ENCODE data around the gene SLC39A9.
A peak's percentile ranks its signal among the peaks of the same experiment; 100 is the strongest.

Gene SLC39A9, protein sequence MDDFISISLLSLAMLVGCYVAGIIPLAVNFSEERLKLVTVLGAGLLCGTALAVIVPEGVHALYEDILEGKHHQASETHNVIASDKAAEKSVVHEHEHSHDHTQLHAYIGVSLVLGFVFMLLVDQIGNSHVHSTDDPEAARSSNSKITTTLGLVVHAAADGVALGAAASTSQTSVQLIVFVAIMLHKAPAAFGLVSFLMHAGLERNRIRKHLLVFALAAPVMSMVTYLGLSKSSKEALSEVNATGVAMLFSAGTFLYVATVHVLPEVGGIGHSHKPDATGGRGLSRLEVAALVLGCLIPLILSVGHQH

GRCh38 chr14:69398053-69398817 is at the start of gene SLC39A9, which contains the start of gene ERH:
TSS of gene SLC39A9 (plus strand) at chr14:69398692. CDS start at chr14:69399370, 678 bp downstream.
TSS of gene ERH (minus strand) at chr14:69398299. CDS start at chr14:69398233, 66 bp downstream.
- DNase-seq (ENCODE audit: low read depth, low spot score): peak; percentile 82

DNA sequence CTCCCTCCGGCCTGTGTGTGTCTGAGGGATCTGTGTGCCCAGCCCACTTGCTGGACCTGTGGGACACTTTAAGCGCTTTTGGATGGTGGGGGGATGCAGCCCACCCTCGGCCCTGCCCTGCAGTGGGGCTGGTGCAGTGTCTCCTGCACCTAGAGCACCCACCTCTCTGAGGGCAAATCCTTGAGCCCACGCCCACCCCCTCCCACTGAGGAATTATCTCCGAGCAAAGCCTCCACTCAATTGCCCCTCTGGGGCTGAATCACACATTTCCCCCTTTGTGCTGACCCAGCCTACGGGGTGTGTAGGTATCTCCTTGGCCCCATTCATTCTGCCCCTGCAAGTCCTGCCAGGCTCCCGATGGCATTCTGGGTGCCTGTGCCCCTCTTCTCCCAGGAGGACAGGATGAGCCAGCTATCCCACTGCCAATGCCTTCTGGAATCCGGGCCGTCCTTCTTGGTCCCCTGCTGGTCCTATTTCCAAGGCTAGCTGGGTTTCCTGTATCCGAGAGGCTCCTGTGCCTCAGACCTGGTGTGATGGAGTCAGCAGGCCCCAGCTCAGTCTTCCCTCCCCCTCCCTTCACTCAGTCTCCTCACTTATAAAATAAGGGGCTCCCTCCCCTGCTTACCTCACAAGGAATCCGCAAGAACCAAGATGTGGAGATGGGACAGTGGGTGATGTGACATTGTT is 49.3 kb upstream of the SLC39A9 start:
- DNase-seq (ENCODE audit: low read depth, low spot score): no peak

DNA sequence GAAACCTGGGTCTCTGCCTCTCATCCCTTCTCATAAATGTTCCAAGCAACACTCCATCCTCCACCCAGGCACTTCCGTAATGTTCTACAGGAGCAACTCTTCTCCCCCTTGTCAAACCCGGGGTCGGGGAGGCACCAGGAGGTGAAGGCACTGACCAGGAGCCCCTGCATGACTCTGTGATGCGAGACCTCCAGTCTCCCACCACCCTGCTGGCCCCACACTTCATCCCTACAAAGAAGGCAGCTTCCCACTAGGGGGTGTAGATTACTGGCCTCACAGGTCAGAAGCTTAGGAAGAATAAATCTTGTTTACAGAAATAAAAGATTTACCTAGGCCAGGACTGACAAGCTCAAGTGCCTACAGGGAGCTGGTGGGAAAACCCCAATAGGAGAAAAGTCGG is 47.6 kb upstream of the SLC39A9 start:
- no peak for DNase-seq (ENCODE audit: low read depth, low spot score)

DNA sequence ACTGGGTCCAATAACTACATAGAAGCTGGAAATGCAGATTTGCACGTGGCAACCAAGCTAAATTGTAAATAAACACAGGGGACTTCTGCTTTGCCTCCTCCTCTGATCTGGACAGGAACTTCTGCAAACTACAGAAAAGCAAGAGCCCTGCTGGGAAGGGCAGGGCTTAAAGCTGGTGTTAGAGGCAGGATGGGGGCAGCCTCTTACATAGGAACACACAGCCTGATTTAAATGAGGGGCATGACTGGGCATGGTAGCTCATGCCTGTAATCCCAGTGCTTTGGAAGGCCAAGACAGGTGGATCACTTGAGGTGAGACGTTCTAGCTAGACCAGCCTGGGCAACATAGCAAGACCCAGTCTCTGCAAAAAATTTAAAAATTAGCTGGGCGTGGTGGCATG is 47.1 kb upstream of the SLC39A9 start:
- DNase-seq (ENCODE audit: low read depth, low spot score): no peak

DNA sequence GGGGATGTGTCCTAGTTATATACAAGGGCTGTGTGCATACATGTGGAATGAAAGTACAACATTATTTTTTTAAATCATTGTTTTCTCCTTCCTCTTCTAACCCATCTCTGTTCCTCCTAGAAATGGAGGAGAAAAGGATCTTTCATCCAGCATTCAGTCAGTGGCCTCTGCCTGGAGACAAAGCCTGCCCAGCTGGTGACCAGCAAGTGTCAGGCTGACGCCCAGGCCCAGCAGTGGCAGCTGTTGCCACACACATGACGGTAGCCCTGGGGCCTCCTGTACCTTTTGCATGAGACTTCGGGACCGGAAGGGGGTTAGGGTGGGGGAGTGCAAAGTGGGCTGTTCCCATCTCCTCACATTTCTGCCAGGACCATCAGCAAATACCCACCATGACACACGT is 46.6 kb upstream of the SLC39A9 start:
- DNase-seq (ENCODE audit: low read depth, low spot score): no peak

- no peak for DNase-seq (ENCODE audit: low read depth, low spot score)
These were observed 45.3 kb upstream of the SLC39A9 start for GRCh38 chr14:69353168-69353567.

DNA sequence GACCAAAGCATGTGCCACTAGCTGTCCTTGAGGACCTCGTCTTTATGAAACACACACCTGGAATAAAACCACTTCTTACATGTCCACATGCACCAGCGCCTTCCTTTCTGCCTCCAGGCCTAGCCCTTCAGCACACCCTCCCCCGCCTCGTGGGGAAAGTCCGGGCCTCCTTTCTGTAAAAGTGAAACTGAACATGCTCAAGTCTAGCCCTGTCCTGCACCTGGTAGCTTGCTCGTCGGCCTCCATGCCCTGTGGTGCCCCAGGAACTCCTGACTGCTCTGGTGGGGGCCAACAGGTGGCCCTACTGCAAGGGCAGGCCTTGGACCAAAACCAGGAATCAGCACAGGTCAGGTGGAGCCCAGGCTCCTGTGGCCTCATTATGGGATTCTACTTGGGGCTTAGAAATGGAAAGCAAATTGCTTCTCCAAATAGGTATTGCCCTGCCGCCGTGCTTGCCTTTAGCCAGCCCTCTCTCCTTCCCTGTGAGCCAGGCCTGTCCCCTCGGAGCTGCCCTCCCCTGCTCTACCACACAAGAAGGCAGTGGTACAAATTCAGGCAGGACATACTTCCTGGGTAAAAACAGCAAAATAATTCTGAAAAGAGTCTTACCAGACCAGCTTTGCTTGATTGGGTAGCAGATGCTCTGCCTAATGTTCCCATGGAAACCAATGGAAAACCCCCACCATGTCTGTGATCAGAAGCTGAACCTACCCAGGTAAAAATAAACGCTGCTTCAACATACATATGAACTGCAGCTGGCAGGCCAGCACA is 43.9 kb upstream of the SLC39A9 start:
- peak; percentile 34 for DNase-seq (ENCODE audit: low read depth, low spot score)

DNA sequence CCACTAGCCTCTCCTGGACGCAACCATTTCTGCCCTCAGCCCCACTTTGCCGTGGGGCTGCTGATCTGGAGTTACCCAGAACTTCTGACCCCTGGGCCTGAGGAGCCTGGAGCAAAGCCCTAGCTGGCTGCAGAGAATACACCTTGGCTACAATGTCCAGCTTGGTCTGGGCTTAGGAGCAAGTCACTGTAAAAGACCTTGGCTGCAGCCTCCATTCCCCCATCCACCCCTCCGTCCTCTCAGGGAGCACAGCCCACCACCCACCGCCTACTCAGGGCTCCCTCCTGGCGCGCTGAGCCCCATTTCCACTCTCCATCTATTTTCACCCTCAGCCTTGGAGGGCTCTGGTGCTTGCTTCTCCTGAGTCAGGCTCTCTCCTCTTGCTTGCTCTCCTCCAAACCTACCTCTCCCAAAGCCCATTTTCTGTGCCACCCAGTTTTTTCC is 43.3 kb upstream of the SLC39A9 start:
- no peak for DNase-seq (ENCODE audit: low read depth, low spot score)

- DNase-seq (ENCODE audit: low read depth, low spot score): no peak
These were observed 42.7 kb upstream of the SLC39A9 start for GRCh38 chr14:69355607-69356281.

GRCh38 chr14:69356903-69357543 is 41.5 kb upstream of the SLC39A9 start:
- no peak for DNase-seq (ENCODE audit: low read depth, low spot score)

DNA sequence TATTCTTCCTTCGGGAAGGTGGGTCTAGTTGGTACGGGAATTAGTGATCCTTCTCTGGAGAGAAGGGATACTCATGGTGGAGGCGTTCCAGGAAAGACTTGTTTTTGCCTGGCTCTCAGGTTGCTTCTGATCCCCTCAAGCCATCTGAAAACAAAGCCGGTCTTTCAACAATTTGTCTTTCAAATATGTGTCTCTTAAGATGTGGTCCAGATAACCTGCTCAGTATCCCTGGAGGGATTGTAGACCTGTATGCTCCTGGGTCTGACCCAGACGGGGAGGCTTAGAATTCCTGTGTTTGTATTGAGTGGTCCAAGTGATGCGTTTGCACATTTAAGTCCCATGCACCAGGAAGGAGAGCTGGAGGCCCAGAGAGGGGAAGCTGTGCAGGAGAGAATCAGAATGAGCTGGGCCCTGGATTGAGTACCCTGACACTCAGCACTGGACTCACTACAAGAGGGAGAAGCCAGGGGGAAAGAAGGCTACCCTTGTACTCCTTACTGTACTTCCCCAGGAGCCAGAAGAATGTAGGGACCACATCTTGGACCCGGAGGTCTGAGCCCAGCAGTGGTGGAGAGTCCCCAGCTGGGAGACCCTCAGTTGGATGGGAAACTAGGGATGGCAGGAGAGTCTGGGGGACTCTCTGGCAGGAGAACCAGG is 40.8 kb upstream of the SLC39A9 start:
- no peak for DNase-seq (ENCODE audit: low read depth, low spot score)

- DNase-seq (ENCODE audit: low read depth, low spot score): no peak
These were observed 40.1 kb upstream of the SLC39A9 start for GRCh38 chr14:69358233-69358963.

GRCh38 chr14:69358966-69359365 is 39.5 kb upstream of the SLC39A9 start:
- no peak for DNase-seq (ENCODE audit: low read depth, low spot score)

- no peak for DNase-seq (ENCODE audit: low read depth, low spot score)
These were observed 37.9 kb upstream of the SLC39A9 start for GRCh38 chr14:69360438-69361108.

DNA sequence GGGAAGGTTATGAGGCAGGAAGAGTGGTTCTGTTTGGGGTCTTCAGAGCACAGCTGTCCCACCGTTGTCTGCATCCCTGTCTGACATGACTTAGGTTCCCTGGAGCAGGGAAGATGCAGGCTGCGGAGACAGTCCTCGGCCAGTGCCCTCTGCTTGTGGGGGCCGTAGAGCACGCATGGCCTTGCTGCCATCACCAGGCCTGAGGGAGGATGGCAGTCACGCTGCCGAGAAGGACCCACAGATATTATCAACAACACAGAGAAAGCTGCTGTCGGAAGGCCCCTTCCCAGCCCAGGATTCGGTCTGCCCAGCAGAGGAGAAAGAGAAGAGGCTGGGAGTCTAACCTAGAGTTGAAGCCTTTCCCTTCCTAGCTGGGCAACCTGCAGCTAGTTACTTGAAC is 35.4 kb upstream of the SLC39A9 start:
- DNase-seq (ENCODE audit: low read depth, low spot score): no peak

GRCh38 chr14:69363964-69364363 is 34.5 kb upstream of the SLC39A9 start:
- no peak for DNase-seq (ENCODE audit: low read depth, low spot score)

DNA sequence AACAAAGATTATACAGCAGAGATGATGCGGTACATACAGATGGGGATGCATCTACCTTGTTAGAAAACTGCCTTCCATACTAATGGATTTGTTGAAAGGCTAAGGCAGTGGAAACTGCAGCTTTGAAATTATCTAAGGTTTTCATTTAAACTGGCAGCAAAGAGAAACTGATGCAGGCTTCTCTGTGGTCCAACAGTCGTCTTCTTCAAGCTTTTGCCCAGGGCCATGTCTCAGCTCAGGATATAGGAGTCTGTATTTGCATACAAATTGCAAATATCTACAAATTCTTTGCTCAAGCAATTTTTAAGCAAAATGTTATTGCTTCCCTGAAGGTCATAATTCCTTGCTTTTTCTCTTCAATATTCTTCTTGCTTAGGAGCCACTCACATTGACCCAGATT is 34.1 kb upstream of the SLC39A9 start:
- DNase-seq (ENCODE audit: low read depth, low spot score): no peak

- no peak for DNase-seq (ENCODE audit: low read depth, low spot score)
These were observed 32.4 kb upstream of the SLC39A9 start for GRCh38 chr14:69366069-69366468.

DNA sequence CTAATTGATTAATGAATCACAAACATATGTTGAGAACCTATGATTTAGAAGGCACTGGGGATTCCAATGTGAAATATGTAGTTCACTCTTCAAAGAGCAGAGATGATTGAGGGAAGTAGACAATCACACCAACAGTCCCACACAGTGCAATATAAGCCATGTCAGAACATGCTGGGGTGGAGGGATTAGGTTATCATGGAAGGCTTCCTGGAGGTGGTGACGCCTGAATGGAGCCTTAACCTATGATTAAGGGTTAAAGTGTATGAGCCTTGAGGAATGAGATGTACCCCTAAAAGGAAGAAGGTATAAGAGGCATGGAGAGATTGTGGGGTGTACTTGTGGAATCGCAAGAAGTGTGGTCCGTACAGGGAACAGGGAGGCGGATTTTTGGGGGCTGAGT is 31.7 kb upstream of the SLC39A9 start:
- no peak for DNase-seq (ENCODE audit: low read depth, low spot score)

Data from activated naive CD8-positive, alpha-beta T cell treated with anti-CD3 and anti-CD28 coated beads, Interleukin-2, amount 50 U/mL, for 16 hours (primary cell).